ENCODE measurements around the gene ZFYVE26.

DNA sequence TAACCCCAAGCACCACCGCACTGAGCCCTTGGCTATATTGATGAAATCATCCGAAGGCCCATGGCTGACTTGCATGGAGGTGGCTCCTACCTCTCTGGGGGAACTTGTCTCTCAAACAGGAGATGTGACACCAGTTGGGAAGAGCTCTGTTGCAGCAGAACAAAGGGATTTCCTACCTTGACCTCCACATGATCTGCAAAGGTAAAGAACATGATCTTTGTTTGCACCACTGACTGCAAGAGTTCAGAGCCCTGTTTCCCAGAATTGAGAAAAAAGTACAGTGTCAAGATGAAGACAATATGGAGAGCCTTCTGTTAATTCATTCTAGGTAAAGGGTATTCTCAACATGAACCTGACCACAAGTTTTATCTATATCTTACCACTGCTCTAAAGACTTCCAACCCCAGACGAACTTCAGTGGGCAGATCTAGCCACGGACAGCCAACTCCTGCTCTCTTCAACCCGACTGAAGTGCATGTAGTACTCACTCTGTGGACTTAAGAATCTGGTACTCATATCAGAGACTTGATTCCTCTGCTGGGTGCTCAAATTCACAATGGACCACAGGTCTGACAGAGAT, 32.1 kb downstream of the ZFYVE26 start:
- TF ChIP-seq CTCF (IDR thresholded peaks at IDR 0.05) (no peak), POLR2A (IDR thresholded peaks at IDR 0.05) (no peak)

Data from right lobe of liver (tissue), 4 donors.